ENCODE data around the gene SHC2.

- TF ChIP-seq POLR2A (IDR thresholded peaks at IDR 0.05; ENCODE audit: low read depth, low read length) = no peak
- no peak for TF ChIP-seq POLR2AphosphoS5 (IDR thresholded peaks at IDR 0.05; ENCODE audit: low read depth, low read length)
- no peak for TF ChIP-seq SPI1 (IDR thresholded peaks at IDR 0.05; ENCODE audit: low read depth, low read length)
- TF ChIP-seq TAF1 (IDR thresholded peaks at IDR 0.05; ENCODE audit: low read depth, low read length) = no peak
Observed at GRCh38 chr19:400976-401865, 59.6 kb downstream of the SHC2 start.

Measured in GM12891 (cell line).